Activated T-cell treated with anti-CD3 and anti-CD28 coated beads, Interleukin-2, amount 50 U/mL, for 72 hours (primary cell): ENCODE measurements around the gene RPS8. TPM values are rescaled to one million over a fixed set of nuclear protein-coding genes. Genes with fewer than 3 reads are reported as not detected.

ENCODE experiments used
- ATAC-seq, 2 donors: fragments of 150-1000 bp; cut with Tn5 transposase; replicated peaks in 1 of 2; 2 replicates each; pipeline ENCODE4 v1.10.0; 2021; ENCODE audit warnings: moderate library complexity in 2 of 2, mild to moderate bottlenecking in 1 of 2
- DNase-seq, 2 donors: peaks; one replicate each; pipeline ENCODE4 v3.0.0; 2021 to 2022; ENCODE audit warnings: mixed read lengths in 1 of 2
- H3K27ac Mint-ChIP-seq: one replicate; pipeline ENCODE4 v1.8.0; 2022; ENCODE audit warnings: mild to moderate bottlenecking, moderate library complexity, mixed read lengths
- H3K27me3 Mint-ChIP-seq: one replicate; pipeline ENCODE4 v1.8.0; 2022; ENCODE audit warnings: low read depth, mixed read lengths
- H3K36me3 Mint-ChIP-seq, 2 donors: one replicate each; pipeline ENCODE4 v1.8.0; 2022; ENCODE audit warnings: mixed read lengths in 2 of 2, mild to moderate bottlenecking in 1 of 2; ENCODE audit not compliant: insufficient read depth in 2 of 2
- H3K4me1 Mint-ChIP-seq: one replicate; pipeline ENCODE4 v1.8.0; 2022; ENCODE audit warnings: low read depth, mixed read lengths
- H3K4me3 Mint-ChIP-seq, 2 donors: one replicate each; pipeline ENCODE4 v1.8.0; 2022; ENCODE audit warnings: mild to moderate bottlenecking in 2 of 2, mixed read lengths in 2 of 2, moderate library complexity in 2 of 2
- H3K9me3 Mint-ChIP-seq, 2 donors: one replicate each; pipeline ENCODE4 v1.8.0; 2022; ENCODE audit warnings: mixed read lengths in 2 of 2
- total RNA-seq, 2 donors: library from RNA; stranded (reverse); gene quantifications; one replicate each; pipeline ENCODE4 v1.2.3, GENCODE V29; 2022

The RPS8 gene
- total RNA-seq, 2 donors from 2014 or later: 2,862 to 3,010 TPM

- H3K4me1 Mint-ChIP-seq: peaks cover 66% of the 10 kb centered on the region
- peaks cover 16 to 28% of the 10 kb centered on the region in 2 donors for H3K36me3 Mint-ChIP-seq
- DNase-seq: no peak
- no peaks in the 10 kb centered on the region for H3K27me3 Mint-ChIP-seq
- H3K4me3 Mint-ChIP-seq: peak overlapping the region; percentile 88 to 93
- H3K9me3 Mint-ChIP-seq: no peaks in the 10 kb centered on the region
- peak overlapping the region; percentile 59 for H3K27ac Mint-ChIP-seq
- peak; percentile 6 for ATAC-seq
Measured at GRCh38 chr1:44801491-44802305, 26.4 kb downstream of the RPS8 start.

DNA sequence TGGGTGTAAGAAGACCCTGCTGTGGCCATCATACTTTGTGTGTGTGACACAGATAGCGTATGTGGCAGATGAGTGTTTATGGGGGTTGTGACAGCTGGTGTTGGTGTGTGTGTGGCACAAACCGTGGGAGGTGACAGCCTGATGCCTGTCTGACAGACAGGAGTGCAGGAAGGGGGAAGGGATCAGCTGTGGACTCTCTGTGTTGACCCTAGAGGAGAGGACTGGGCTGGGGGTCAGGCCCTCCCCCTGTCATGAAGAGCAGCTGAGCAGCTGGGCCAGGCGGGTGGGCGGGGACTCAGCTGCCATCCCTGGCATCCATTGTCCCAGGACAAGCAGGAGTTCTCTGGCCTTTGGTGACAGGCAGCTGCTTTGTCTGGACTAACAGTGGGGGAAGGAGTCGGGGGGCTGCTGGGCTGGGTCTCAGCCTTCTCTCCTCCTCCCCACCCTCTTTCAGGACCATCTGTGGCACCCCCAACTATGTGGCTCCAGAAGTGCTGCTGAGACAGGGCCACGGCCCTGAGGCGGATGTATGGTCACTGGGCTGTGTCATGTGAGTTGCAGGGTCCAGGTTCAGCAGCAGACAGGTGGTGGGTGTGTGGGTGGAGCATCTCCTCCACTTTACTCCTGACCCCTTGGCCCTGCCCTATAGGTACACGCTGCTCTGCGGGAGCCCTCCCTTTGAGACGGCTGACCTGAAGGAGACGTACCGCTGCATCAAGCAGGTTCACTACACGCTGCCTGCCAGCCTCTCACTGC lies 27.1 kb downstream of the RPS8 start:
- peaks cover 74% of the 10 kb centered on the region for H3K4me1 Mint-ChIP-seq
- peak overlapping the region; percentile 84 to 93 for H3K4me3 Mint-ChIP-seq
- peaks cover 16 to 34% of the 10 kb centered on the region in 2 donors for H3K36me3 Mint-ChIP-seq
- no peaks in the 10 kb centered on the region for H3K9me3 Mint-ChIP-seq
- H3K27ac Mint-ChIP-seq: peak overlapping the region; percentile 78
- no peak for DNase-seq
- ATAC-seq: no peak
- H3K27me3 Mint-ChIP-seq: no peaks in the 10 kb centered on the region

GRCh38 chr1:44803062-44803311 lies 27.6 kb downstream of the RPS8 start:
- H3K27me3 Mint-ChIP-seq: no peaks in the 10 kb centered on the region
- H3K4me1 Mint-ChIP-seq: peaks cover 79% of the 10 kb centered on the region
- DNase-seq (no peak), ATAC-seq (no peak)
- peaks cover 16 to 35% of the 10 kb centered on the region in 2 donors for H3K36me3 Mint-ChIP-seq
- peak overlapping the region; percentile 78 for H3K27ac Mint-ChIP-seq
- H3K4me3 Mint-ChIP-seq: peak overlapping the region; percentile 84 to 93
- no peaks in the 10 kb centered on the region for H3K9me3 Mint-ChIP-seq

- peak overlapping the region; percentile 78 for H3K27ac Mint-ChIP-seq
- DNase-seq: no peak
- H3K36me3 Mint-ChIP-seq: peaks cover 16 to 35% of the 10 kb centered on the region in 2 donors
- peaks cover 79% of the 10 kb centered on the region for H3K4me1 Mint-ChIP-seq
- peak overlapping the region; percentile 84 to 93 for H3K4me3 Mint-ChIP-seq
- H3K9me3 Mint-ChIP-seq: no peaks in the 10 kb centered on the region
- no peaks in the 10 kb centered on the region for H3K27me3 Mint-ChIP-seq
- ATAC-seq: no peak
Measured at GRCh38 chr1:44803312-44804095, 28.2 kb downstream of the RPS8 start.

DNA sequence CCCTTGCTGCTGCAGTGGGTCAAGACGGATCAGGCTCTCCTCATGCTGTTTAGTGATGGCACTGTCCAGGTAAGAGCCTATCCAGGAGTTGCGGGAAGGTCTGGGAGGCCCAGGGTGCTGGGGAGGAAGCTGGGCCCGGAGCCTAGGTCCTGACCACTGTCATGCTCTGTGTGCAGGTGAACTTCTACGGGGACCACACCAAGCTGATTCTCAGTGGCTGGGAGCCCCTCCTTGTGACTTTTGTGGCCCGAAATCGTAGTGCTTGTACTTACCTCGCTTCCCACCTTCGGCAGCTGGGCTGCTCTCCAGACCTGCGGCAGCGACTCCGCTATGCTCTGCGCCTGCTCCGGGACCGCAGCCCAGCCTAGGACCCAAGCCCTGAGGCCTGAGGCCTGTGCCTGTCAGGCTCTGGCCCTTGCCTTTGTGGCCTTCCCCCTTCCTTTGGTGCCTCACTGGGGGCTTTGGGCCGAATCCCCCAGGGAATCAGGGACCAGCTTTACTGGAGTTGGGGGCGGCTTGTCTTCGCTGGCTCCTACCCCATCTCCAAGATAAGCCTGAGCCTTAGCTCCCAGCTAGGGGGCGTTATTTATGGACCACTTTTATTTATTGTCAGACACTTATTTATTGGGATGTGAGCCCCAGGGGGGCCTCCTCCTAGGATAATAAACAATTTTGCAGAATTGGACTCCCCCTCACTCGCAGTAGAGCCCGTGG lies 30.1 kb downstream of the RPS8 start:
- Mint-ChIP-seq H3K4me1 (peaks cover 83% of the 10 kb centered on the region), H3K4me3 (peak overlapping the region; percentile 42 to 48), H3K27ac (peak overlapping the region; percentile 69), H3K9me3 (no peaks in the 10 kb centered on the region), H3K27me3 (no peaks in the 10 kb centered on the region), H3K36me3 (peaks cover 16 to 36% of the 10 kb centered on the region in 2 donors)
- ATAC-seq (no peak), DNase-seq (no peak)

- Mint-ChIP-seq H3K27me3 (no peaks in the 10 kb centered on the region), H3K4me1 (peaks cover 90% of the 10 kb centered on the region), H3K4me3 (peak overlapping the region in 1 of 2 donors; percentile 8), H3K27ac (no peak overlapping the region), H3K9me3 (no peaks in the 10 kb centered on the region), H3K36me3 (peaks cover 15 to 34% of the 10 kb centered on the region in 2 donors)
- no peak for ATAC-seq
- no peak for DNase-seq
Measured at GRCh38 chr1:44806025-44806703, 30.8 kb downstream of the RPS8 start.

DNA sequence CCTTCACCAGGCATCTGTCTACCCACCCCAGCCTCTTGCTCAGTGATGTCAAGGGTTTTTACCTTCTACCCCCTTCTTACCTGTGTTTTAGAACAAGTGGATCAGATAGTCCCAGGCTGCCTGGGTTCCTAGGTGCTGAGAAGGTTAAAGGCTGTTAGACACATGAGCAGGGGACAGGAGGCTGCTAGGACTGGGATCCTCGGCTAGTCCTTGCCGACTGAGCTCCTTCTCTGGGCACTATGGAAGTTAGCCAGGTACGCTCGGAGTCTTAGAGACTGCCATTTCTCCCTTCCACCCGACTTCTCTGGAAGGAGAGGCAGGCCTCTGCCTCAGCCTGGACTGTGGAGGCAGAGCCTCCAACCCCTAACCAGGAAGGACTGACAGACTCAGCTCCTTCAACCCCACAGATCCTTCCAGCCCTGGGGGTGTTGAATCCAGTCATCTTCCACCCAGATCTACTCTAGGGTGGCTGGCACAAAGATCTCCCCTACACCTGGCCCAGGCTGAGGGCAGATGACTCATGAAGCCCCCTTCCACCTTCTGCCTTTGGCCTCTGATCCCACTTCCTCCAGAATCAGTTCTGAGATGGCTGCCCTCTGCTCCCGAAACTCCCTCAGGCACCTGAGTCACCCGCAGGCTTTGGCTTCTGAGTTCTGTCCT lies 31.5 kb downstream of the RPS8 start, which contains the start of gene DYNLT4:
Gene DYNLT4 (minus strand): TSS at position 648 of the 660 bp plus-strand sequence. CDS start 683 bp downstream, outside the sequence.
- DNase-seq (no peak), ATAC-seq (peak in 1 of 2 donors; percentile 20)
- peaks cover 94% of the 10 kb centered on the region for H3K4me1 Mint-ChIP-seq
- H3K9me3 Mint-ChIP-seq: no peaks in the 10 kb centered on the region
- peaks cover 15 to 33% of the 10 kb centered on the region in 2 donors for H3K36me3 Mint-ChIP-seq
- H3K27me3 Mint-ChIP-seq: no peaks in the 10 kb centered on the region
- H3K4me3 Mint-ChIP-seq: peak within 1 kb of the TSS; percentile 84 to 99
- H3K27ac Mint-ChIP-seq: peak within 1 kb of the TSS; percentile 94

DNA sequence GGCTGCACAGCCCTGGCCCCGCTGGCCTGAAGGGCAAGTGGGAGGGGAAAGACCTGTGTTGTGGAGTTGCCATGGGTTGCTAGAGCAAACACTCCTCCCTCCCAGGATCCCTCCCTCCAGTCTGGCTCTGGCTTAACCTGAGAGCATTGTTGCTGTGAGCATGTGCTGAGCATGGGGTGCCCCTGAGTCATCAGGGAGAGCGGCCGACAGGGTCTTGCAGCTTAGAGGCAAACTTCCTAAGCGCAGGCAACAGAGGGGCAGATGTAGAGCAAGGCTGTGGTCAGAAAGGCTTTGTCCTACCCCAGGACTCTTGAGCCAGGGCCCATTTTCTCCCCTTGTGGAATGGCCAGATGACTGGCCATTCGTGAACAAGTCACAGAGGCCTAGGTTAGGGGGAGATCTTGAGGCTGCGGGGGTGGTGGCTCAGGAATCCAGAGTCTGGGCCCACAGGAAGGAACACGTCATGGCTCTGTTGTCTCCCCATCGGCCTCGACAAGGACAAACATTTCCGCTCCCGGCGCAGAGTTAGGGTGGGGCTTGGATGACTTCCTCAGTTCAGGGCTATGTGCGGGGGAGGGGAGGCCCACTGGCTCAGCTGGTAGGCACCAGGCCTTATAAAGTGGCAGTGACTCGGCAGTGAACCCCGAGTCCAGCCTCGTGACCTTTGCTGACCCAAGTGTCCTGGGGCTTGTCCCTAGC lies 32.2 kb downstream of the RPS8 start:
- Mint-ChIP-seq H3K4me1 (peaks cover 94% of the 10 kb centered on the region), H3K4me3 (peak overlapping the region; percentile 84 to 99), H3K27me3 (no peaks in the 10 kb centered on the region), H3K9me3 (no peaks in the 10 kb centered on the region), H3K36me3 (peaks cover 11 to 28% of the 10 kb centered on the region in 2 donors), H3K27ac (peak overlapping the region; percentile 94)
- DNase-seq (peak; percentile 86 to 89), ATAC-seq (peak; percentile 58 to 67)

GRCh38 chr1:44808063-44808937 lies 33.0 kb downstream of the RPS8 start, which contains the start of gene BTBD19:
Gene BTBD19, plus strand, starts transcription at chr1:44808523. Its CDS starts 298 bp downstream, at chr1:44808821.
- Mint-ChIP-seq H3K4me1 (peaks cover 88% of the 10 kb centered on the region), H3K4me3 (peak within 1 kb of the TSS; percentile 84 to 99), H3K27me3 (no peaks in the 10 kb centered on the region), H3K27ac (peak within 1 kb of the TSS; percentile 95), H3K9me3 (no peaks in the 10 kb centered on the region), H3K36me3 (peaks cover 7 to 22% of the 10 kb centered on the region in 2 donors)
- DNase-seq (peak; percentile 78 to 82), ATAC-seq (peak; percentile 40 to 45)
